CD4-positive, CD25-positive, alpha-beta regulatory T cell (primary cell): ENCODE data around the gene ATP5F1E. TPM values are rescaled to one million over a fixed set of nuclear protein-coding genes. Genes with fewer than 3 reads are reported as not detected.
"Not testable (repeated sequence)": the region's sequence is repeated elsewhere in the genome, so short reads cannot be mapped to it uniquely, and the experiment has no call there.

Experiments
- ATAC-seq, 2 donors: fragments of 150-1000 bp; cut with Tn5 transposase; one replicate each; pipeline ENCODE4 v1.10.0; 2021; ENCODE audit warnings: low read depth in 2 of 2, moderate number of reproducible peaks in 2 of 2, moderate library complexity in 1 of 2
- DNase-seq, 3 donors: peaks; one replicate each; pipeline versions ENCODE4 v3.0.0 to v3.0.0-alpha.2; 2012 to 2022; ENCODE audit warnings: mixed read lengths in 1 of 3
- H3K27ac ChIP-seq: one replicate; pipeline ENCODE4 v1.7.0; 2013; ENCODE audit warnings: mild to moderate bottlenecking, low read length; ENCODE audit not compliant: insufficient read depth, poor library complexity, severe bottlenecking
- H3K27me3 ChIP-seq: one replicate; pipeline ENCODE4 v1.7.0; 2013; ENCODE audit warnings: low read length; ENCODE audit not compliant: control insufficient read depth, insufficient read depth
- H3K36me3 ChIP-seq: one replicate; pipeline ENCODE4 v1.7.0; 2013; ENCODE audit warnings: mild to moderate bottlenecking, low read length, moderate library complexity; ENCODE audit not compliant: control insufficient read depth, insufficient read depth
- H3K4me1 ChIP-seq: 2 replicates; pipeline ENCODE4 v1.7.0; 2013; ENCODE audit warnings: mild to moderate bottlenecking, low read length; ENCODE audit not compliant: insufficient read depth, control insufficient read depth, poor library complexity, severe bottlenecking
- H3K4me3 ChIP-seq: one replicate; pipeline ENCODE4 v1.7.0; 2013; ENCODE audit warnings: low read depth, mild to moderate bottlenecking, low read length, moderate library complexity
- H3K9me3 ChIP-seq, 2 experiments: 1 replicate in 1 of 2; 2 replicates in 1 of 2; pipeline ENCODE4 v1.7.0; 2013; ENCODE audit warnings: low read length in 2 of 2, mild to moderate bottlenecking in 1 of 2, moderate library complexity in 1 of 2; ENCODE audit not compliant: control insufficient read depth in 2 of 2
- H3K27ac Mint-ChIP-seq, 3 donors: one replicate each; pipeline ENCODE4 v1.8.0; 2020 to 2022; ENCODE audit warnings: mild to moderate bottlenecking in 3 of 3, mixed read lengths in 3 of 3, moderate library complexity in 2 of 3
- H3K27me3 Mint-ChIP-seq: one replicate; pipeline ENCODE4 v1.8.0; 2022; ENCODE audit warnings: mild to moderate bottlenecking, mixed read lengths
- H3K36me3 Mint-ChIP-seq: one replicate; pipeline ENCODE4 v1.8.0; 2020; ENCODE audit warnings: mixed read lengths
- H3K4me1 Mint-ChIP-seq, 4 donors: one replicate each; pipeline ENCODE4 v1.8.0; 2020 to 2022; ENCODE audit warnings: mixed read lengths in 4 of 4, mild to moderate bottlenecking in 1 of 4
- H3K4me3 Mint-ChIP-seq, 4 donors: one replicate each; pipeline ENCODE4 v1.8.0; 2020 to 2022; ENCODE audit warnings: mild to moderate bottlenecking in 4 of 4, mixed read lengths in 4 of 4, moderate library complexity in 3 of 4
- H3K9me3 Mint-ChIP-seq, 7 donors: one replicate each; pipeline ENCODE4 v1.8.0; 2020 to 2022; ENCODE audit warnings: mixed read lengths in 7 of 7, mild to moderate bottlenecking in 3 of 7, moderate library complexity in 2 of 7
- polyA plus RNA-seq, 4 donors: library from polyadenylated mRNA; unstranded; fragments of 300-500 nt; fragmentation: Illumina TruSeq; gene quantifications; one replicate each; pipeline ENCODE4 v1.2.3, GENCODE V29; 2021
- total RNA-seq: library from RNA; stranded (reverse); gene quantifications from one replicate; pipeline ENCODE4 v1.2.3, GENCODE V29; 2022

The ATP5F1E gene
- total and polyA plus RNA-seq, 5 donors from 2014 or later = 54.9 to 145 (median 89.2) TPM

- peak overlapping the region; percentile 38 for H3K4me3 ChIP-seq
- no peaks in the 10 kb centered on the region for H3K27me3 ChIP-seq
- H3K4me1 Mint-ChIP-seq = peaks cover 37 to 54% (median 45%) of the 10 kb centered on the region in 4 donors
- H3K36me3 ChIP-seq = peaks cover 3% of the 10 kb centered on the region
- peaks cover 12% of the 10 kb centered on the region for H3K36me3 Mint-ChIP-seq
- DNase-seq = no peak
- peaks cover 43% of the 10 kb centered on the region for H3K4me1 ChIP-seq
- peak overlapping the region in 2 of 3 donors; percentile 60 to 75 for H3K27ac Mint-ChIP-seq
- peak overlapping the region; percentile 80 to 96 (median 94) for H3K4me3 Mint-ChIP-seq
- H3K9me3 ChIP-seq = no peaks in the 10 kb centered on the region
- H3K27me3 Mint-ChIP-seq = no peaks in the 10 kb centered on the region
- H3K9me3 Mint-ChIP-seq = no peaks in the 10 kb centered on the region
- peak overlapping the region; percentile 84 for H3K27ac ChIP-seq
- ATAC-seq = no peak
Measured at GRCh38 chr20:59043698-59044097, 11.6 kb upstream of the ATP5F1E start.

GRCh38 chr20:59042796-59043631, 10.9 kb upstream of the ATP5F1E start:
- no peaks in the 10 kb centered on the region for H3K27me3 Mint-ChIP-seq
- H3K9me3 ChIP-seq = no peaks in the 10 kb centered on the region
- H3K9me3 Mint-ChIP-seq = no peaks in the 10 kb centered on the region
- H3K4me3 ChIP-seq = peak overlapping the region; percentile 38
- DNase-seq = peak; percentile 93 to 95 (median 94)
- peak overlapping the region; percentile 84 for H3K27ac ChIP-seq
- peaks cover 13% of the 10 kb centered on the region for H3K36me3 Mint-ChIP-seq
- ATAC-seq = peak; percentile 97 to 98
- H3K4me3 Mint-ChIP-seq = peak overlapping the region; percentile 92 to 96 (median 94)
- peaks cover 5% of the 10 kb centered on the region for H3K36me3 ChIP-seq
- H3K4me1 ChIP-seq = peaks cover 43% of the 10 kb centered on the region
- H3K27ac Mint-ChIP-seq = peak overlapping the region in 2 of 3 donors; percentile 75 to 92
- no peaks in the 10 kb centered on the region for H3K27me3 ChIP-seq
- peaks cover 34 to 53% (median 47%) of the 10 kb centered on the region in 4 donors for H3K4me1 Mint-ChIP-seq

DNA sequence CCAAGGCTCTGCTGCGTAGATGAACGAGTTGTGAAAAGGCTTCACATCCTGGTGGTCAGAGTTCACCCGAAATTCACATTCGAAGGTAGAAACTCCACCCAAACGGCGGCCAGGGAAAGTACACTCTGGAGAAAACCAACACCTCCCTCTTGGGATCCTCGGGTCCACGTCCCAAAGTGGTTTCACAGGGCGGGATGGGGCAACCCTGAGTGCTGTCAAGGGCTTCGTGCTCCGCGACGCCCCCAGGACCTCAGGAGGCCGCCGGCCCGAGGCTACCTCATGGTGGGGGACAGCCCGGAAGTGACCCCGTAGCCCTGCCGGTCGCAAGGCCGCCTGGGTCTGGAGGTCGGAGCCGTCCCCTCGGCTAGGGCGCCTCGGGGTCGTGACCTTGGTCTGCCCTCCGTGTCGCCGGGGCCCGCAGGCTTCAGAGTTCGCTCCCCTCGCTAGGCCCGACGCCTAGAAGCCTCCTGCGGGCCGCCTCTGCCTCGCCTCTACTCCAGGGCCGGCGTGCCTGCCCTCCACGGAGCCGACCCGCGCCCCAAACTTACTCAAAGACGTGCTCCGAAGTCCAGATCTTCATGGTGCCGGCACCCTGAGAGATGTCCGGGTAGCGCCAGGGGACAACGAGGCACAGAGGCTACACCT, 10.1 kb upstream of the ATP5F1E start, which contains the start of gene PRELID3B:
PRELID3B (minus strand) TSS at position 636 of the 645 bp plus-strand sequence; CDS start at position 580, 56 bp downstream.
- ATAC-seq (peak in 1 of 2 donors; percentile 1), DNase-seq (no peak)
- H3K27ac Mint-ChIP-seq = peak within 1 kb of the TSS in 2 of 3 donors; percentile 75 to 92
- Histone ChIP-seq H3K36me3 (peaks cover 12% of the 10 kb centered on the region), H3K9me3 (no peaks in the 10 kb centered on the region), H3K4me1 (peaks cover 43% of the 10 kb centered on the region), H3K27ac (peak within 1 kb of the TSS; percentile 84), H3K4me3 (peak within 1 kb of the TSS; percentile 91), H3K27me3 (no peaks in the 10 kb centered on the region)
- no peaks in the 10 kb centered on the region for H3K9me3 Mint-ChIP-seq
- peaks cover 35 to 60% (median 50%) of the 10 kb centered on the region in 4 donors for H3K4me1 Mint-ChIP-seq
- peaks cover 19% of the 10 kb centered on the region for H3K36me3 Mint-ChIP-seq
- peak within 1 kb of the TSS; percentile 92 to 96 (median 94) for H3K4me3 Mint-ChIP-seq
- no peaks in the 10 kb centered on the region for H3K27me3 Mint-ChIP-seq

DNA sequence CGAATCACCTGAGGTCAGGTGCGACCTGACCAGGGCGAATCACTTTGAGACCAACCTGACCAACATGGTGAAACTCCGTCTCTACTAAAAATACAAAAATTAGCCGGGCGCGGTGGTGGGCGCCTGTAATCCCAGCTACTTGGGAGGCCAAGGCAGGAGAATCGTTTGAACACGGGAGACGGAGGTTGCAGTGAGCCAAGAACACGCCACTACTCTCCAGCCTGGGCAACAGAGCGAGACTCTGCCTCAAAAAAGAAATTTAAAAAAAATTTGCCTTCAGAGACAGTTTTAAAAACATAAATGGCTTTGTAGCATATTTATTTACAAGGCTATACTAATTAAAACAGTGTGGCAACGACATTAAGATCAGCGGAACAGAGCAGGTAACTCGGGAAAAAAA, 9.4 kb upstream of the ATP5F1E start:
- H3K27me3 Mint-ChIP-seq, H3K9me3 ChIP-seq, H3K9me3 Mint-ChIP-seq, DNase-seq, ATAC-seq, H3K27me3 ChIP-seq, H3K27ac ChIP-seq: not testable (repeated sequence)
- Mint-ChIP-seq H3K36me3 (peaks cover 27% of the 10 kb centered on the region), H3K27ac (peak overlapping the region; percentile 20 to 75 (median 26)), H3K4me1 (peaks cover 42 to 64% (median 53%) of the 10 kb centered on the region in 4 donors), H3K4me3 (peak overlapping the region; percentile 92 to 96 (median 94))
- H3K4me1 ChIP-seq = peaks cover 43% of the 10 kb centered on the region
- peak overlapping the region; percentile 91 for H3K4me3 ChIP-seq
- peaks cover 18% of the 10 kb centered on the region for H3K36me3 ChIP-seq

DNA sequence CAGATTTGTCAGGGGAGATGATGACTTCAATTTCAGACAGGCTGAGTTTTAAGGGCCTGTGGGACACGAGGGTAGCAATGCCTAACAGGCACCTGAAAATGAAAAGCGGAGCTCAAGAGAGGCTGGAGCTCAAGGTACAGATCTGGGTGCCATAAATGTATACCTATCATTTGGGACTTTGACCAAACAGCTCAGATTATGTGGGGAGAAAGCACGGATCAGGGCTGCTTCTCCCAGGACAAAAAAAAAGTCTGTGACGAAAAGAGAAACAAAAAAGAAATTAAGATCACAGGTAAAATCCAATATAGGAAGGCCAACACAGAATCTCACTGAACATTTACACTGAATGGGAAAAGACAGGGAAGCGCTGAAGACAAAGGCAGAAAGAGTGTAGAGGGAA, 8.5 kb upstream of the ATP5F1E start:
- peaks cover 43% of the 10 kb centered on the region for H3K4me1 ChIP-seq
- H3K4me3 ChIP-seq = peak overlapping the region; percentile 38
- Mint-ChIP-seq H3K4me3 (peak overlapping the region; percentile 92 to 96 (median 94)), H3K27me3 (no peaks in the 10 kb centered on the region), H3K4me1 (peaks cover 42 to 69% (median 55%) of the 10 kb centered on the region in 4 donors), H3K9me3 (no peaks in the 10 kb centered on the region), H3K36me3 (peaks cover 33% of the 10 kb centered on the region), H3K27ac (peak overlapping the region; percentile 48 to 94 (median 75))
- DNase-seq (no peak), ATAC-seq (no peak)
- H3K36me3 ChIP-seq = peaks cover 26% of the 10 kb centered on the region
- no peaks in the 10 kb centered on the region for H3K9me3 ChIP-seq
- no peaks in the 10 kb centered on the region for H3K27me3 ChIP-seq
- no peak overlapping the region for H3K27ac ChIP-seq

DNA sequence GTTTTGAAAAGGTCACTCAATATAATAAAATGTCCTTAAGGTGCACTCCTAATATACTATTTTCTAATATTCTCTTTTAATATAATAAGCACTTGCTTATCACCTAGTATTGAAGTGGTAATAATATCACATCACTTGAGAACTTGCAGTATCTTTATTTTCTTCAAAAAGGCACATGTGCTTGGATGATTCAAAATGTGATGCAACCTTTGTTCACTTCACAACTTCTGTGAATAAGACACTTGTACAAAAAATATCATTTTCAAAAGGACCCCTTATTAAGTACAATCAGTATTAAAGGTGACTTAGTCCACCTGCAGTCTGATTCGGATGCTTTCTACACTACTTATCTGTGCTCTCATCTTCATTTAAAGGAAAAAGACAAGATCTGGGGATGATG, 7.1 kb upstream of the ATP5F1E start:
- DNase-seq (no peak), ATAC-seq (no peak)
- peaks cover 43% of the 10 kb centered on the region for H3K4me1 ChIP-seq
- peak overlapping the region; percentile 38 for H3K4me3 ChIP-seq
- H3K9me3 ChIP-seq = no peaks in the 10 kb centered on the region
- Mint-ChIP-seq H3K9me3 (no peaks in the 10 kb centered on the region), H3K4me3 (peak overlapping the region in 1 of 4 donors; percentile 96), H3K4me1 (peaks cover 44 to 68% (median 57%) of the 10 kb centered on the region in 4 donors), H3K36me3 (peaks cover 43% of the 10 kb centered on the region), H3K27ac (no peak overlapping the region), H3K27me3 (no peaks in the 10 kb centered on the region)
- no peaks in the 10 kb centered on the region for H3K27me3 ChIP-seq
- no peak overlapping the region for H3K27ac ChIP-seq
- H3K36me3 ChIP-seq = peaks cover 39% of the 10 kb centered on the region

DNA sequence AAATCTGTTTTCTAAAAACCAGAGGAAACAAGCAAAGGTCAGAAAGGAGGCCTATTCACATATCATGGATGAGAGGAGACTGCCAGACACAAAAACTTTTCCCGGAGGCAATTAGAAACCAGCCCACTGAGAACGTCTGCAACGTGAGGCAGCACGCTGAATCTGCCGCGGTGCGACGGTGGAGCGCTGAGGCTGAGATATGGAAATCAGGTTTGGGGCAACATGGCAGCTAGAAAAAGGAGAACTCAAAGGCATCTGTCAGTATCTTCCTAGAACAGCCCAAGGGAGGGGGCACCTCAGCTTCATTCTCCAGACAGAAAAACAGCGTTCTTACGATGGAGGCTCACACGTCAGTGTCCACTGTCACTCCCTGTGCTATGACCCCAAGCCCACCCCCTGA, 5.3 kb upstream of the ATP5F1E start:
- peak overlapping the region in 1 of 3 donors; percentile 6 for H3K27ac Mint-ChIP-seq
- ATAC-seq (no peak), DNase-seq (no peak)
- Histone ChIP-seq H3K4me3 (no peak overlapping the region), H3K9me3 (no peaks in the 10 kb centered on the region), H3K36me3 (peaks cover 39% of the 10 kb centered on the region), H3K27me3 (no peaks in the 10 kb centered on the region), H3K4me1 (peaks cover 41% of the 10 kb centered on the region), H3K27ac (no peak overlapping the region)
- H3K9me3 Mint-ChIP-seq = no peaks in the 10 kb centered on the region
- H3K36me3 Mint-ChIP-seq = peaks cover 43% of the 10 kb centered on the region
- H3K27me3 Mint-ChIP-seq = no peaks in the 10 kb centered on the region
- H3K4me3 Mint-ChIP-seq = peak overlapping the region in 1 of 4 donors; percentile 27
- H3K4me1 Mint-ChIP-seq = peaks cover 38 to 65% (median 52%) of the 10 kb centered on the region in 4 donors
